Right renal pelvis (tissue), 4 donors: ENCODE data around the gene NPSR1. TPM values are rescaled to one million over a fixed set of nuclear protein-coding genes. Genes with fewer than 3 reads are reported as not detected.

Experiments
- DNase-seq, 4 donors: peaks; one replicate each; pipeline ENCODE4 v3.0.0-alpha.2; 2013; ENCODE audit warnings: low read depth in 4 of 4, low spot score in 3 of 4, missing footprints in 1 of 4
- polyA plus RNA-seq, 4 donors: library from polyadenylated mRNA; unstranded; fragments of 120-200 nt; gene quantifications; one replicate each; pipeline ENCODE4 v1.2.1, GENCODE V29; 2013; ENCODE audit not compliant: insufficient read length in 4 of 4

Gene NPSR1
- polyA plus RNA-seq, 4 donors: 0.12 TPM; not detected in 3

DNA sequence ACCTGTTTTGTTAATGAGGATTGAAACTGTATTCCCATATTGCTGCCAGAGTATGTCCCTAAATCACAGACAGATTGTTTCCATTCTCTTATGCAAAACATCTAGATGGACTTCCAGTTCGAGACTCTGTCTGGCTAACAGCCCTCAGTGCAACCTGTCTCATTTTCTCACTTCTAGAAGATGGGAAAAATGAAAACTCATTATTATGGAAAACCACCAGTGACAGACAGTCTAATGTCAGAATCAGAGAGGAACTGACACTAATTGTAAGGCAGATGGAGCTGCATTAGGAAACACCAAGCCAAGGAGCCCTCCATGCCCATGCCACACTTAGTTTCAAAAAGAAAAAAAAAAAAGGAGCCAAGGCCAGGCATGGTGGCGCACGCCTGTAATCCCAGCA lies 61.6 kb downstream of the NPSR1 start:
- DNase-seq: no peak

DNA sequence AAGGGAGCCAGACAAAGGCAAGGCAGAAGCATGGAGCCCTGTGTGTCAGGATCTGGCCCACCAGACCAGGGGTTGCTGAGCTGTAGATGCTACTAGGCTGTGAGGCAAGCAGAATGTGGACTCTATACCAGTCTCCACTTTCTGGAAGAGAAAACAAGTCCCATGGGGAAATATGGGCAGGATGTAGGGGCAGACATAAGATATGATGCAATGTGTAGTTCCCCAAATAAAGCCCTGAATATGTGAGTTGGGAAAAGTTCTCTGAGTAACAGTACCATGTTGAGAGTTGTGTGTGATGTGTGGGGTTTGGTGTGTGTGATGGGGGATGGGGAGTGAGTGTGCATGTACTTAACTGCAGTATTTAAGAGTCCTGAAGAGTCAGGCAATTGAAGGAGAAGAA lies 62.3 kb downstream of the NPSR1 start:
- DNase-seq: no peak

- DNase-seq: no peak
These were observed 65.3 kb downstream of the NPSR1 start for GRCh38 chr7:34723338-34723737.

DNA sequence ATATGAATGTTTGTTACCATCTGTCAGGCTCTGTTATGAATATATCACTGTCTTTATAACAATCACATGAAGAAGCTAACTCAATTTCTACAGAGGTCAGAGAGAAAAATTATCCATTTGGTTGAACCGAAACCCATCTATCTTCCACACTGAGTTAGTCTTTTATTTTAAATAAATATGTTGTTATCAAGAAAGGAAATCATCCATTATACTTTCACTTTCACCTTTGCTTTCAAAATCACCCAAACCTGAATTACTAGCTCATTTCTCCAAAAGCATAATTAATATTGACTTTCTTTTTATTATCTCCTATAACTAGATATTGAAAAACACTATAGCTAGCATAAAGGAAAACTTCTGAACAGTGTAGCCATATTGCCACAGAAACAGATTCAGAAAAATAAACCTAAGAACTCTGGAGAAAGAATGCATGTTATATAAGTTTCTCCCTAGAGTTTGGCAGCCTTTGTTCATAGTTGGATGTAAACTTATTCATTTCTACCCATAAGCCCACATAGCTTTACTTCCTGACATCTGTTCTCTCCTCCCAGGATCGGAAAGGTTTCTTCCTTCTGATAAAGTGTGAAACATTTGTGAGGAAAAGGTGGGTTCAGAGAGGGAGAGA lies 66.0 kb downstream of the NPSR1 start:
- DNase-seq: no peak

GRCh38 chr7:34726221-34726620 lies 68.2 kb downstream of the NPSR1 start:
- no peak for DNase-seq

- DNase-seq: no peak
These were observed 69.5 kb downstream of the NPSR1 start for GRCh38 chr7:34727464-34727995.

- no peak for DNase-seq
These were observed 70.1 kb downstream of the NPSR1 start for GRCh38 chr7:34728156-34728555.

- DNase-seq: no peak
These were observed 76.8 kb downstream of the NPSR1 start for GRCh38 chr7:34734771-34735170.

DNA sequence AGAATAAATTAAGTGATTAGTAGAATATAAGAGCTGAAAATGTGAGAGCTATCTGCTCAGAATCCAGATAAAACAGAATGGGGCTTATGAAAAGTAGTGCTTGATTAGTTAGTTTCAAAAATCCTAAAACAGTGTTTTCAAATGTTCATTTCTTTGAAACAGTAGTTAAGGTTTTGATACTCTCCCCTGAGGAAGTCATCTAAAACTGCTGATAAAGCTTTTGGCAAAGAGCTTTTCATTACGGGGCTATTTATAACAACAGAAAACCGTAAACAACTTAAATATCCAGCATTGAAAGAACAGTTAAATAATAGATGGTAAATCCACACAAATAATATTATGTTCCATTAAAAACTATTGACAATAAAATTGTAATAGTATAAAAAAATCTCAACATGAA lies 77.5 kb downstream of the NPSR1 start:
- DNase-seq: no peak

- no peak for DNase-seq
These were observed 81.8 kb downstream of the NPSR1 start for GRCh38 chr7:34739651-34740300.

DNA sequence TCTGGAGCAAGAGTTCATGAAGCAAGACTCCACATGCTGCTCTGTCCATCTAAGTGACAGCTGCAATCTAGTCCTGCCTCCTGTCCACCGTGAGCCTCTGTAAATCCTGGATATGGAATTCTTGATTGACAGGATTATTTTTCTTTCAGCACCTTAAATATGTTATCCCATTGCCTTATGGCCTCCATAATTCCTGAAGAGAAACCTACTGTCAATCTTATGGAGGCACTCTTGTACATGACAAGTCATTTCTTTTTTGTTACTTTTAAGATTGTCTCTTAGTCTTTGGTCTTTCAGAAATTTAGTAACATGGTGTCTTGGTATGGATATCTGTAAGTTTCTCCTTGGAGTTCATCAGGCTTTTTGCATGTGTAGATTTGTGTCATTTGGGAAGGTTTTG lies 82.8 kb downstream of the NPSR1 start:
- no peak for DNase-seq

GRCh38 chr7:34747176-34747781 lies 89.3 kb downstream of the NPSR1 start:
- no peak for DNase-seq

DNA sequence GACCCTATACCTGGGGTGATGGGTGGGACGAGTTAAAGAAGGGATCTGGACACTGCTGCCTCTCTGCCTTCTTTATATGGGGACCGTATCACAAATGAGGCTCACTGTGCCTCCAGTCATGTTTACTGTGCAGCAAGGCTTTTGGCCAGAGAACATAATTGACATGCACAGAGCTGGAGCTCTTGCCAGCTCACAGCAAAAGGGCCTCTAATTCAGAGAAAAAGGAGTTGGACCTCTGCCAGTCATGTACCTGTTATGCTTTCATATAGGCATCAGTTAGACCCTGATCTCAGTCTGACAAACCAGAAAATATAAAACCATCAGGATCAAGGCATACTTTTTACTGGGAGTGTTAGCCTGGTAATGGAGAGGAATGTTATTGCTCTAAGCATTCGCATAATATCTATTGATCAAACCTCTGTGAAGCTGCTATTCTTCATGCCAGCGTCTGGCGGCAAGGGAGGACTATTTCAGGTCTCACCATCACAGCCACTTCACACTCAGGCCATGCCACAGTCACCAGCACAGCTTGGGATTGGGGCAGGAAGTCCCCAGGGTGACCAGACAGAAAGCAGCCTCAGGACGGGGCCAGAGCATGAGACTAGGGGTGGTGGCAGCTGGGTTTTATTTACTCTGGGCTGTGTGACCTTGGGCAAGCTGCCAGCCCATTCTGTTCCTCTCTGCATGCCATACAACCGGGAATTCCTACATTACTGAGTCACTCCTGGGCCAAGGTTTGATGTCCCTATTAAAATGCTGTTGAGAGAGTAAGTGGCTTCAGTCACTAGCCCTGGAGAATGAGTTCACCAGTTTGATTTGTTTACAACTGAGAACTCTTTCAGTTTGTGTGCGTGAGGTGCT lies 90.1 kb downstream of the NPSR1 start:
- DNase-seq: no peak

DNA sequence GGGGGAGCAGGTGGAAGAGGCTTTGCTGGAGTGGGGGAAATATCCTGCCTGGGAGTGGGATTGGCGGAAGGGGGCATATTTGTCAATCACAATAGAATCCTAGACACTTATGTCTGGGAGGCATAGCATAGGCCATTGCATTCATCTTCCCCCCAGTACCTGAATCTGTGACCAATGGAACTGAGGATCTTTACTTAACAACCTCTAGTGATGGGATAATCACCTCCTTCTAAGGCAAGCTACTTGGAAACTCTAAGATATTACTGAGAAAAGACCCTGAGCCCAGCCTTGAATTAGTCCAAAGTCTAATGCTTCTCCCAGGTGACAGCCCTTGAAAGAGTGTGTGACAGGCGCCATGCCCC lies 90.7 kb downstream of the NPSR1 start:
- no peak for DNase-seq

DNA sequence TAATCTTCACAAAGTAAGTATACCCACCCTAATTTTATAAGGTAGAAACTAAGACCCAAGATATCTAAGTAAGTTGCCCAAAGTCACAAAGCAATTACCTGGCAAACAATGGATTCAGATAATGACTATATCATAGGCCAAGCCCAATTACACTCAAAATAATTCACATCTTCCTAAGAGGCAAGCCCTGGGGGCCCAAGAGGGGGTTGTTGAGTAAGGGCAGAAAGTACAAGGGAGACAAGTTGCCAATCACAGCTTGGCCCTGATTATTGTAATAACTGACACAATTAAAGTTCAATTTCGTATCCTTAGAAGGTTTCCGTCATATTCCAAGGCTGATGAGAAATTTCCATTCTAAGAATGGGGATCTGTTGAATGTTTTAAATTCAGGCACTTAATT lies 91.4 kb downstream of the NPSR1 start:
- no peak for DNase-seq

DNA sequence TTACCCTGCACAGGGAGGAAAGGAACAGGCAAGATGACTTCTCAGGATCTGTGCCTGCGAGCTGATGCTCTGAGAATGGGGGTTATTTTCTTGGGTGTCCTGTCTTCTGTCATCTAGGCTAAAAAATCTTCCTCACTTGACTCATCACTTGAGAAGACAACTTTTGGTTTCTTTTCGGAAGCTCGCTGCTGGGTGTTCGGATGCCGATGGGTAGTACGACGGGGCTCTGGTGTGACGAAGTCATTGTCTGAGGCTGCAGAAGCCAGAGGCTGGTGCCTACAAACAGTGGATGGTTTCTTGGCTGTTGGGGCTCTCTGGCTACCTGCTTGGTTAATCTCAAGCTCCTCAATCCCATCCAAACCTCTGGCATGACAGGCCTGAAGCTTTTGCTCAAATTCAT lies 92.2 kb downstream of the NPSR1 start:
- DNase-seq: no peak

DNA sequence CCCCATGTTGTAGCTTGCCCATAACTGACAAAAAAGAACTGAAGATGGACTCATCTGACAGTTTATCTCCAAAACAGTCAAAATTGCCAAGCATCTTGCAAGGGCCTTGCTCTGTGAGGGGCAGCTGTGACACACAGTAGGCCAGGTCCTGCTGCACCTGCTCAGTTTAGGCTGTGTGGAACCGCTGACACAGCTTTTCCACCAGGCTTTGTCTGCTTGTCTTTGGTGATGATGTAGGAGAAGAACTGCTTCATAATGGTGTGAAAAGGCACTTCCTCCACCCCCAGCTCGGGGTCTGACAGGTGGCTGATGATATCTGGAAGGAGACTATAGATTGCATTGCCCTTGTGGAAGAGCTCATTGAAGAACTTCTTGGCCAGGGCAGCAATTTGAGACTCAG lies 92.6 kb downstream of the NPSR1 start:
- no peak for DNase-seq

DNA sequence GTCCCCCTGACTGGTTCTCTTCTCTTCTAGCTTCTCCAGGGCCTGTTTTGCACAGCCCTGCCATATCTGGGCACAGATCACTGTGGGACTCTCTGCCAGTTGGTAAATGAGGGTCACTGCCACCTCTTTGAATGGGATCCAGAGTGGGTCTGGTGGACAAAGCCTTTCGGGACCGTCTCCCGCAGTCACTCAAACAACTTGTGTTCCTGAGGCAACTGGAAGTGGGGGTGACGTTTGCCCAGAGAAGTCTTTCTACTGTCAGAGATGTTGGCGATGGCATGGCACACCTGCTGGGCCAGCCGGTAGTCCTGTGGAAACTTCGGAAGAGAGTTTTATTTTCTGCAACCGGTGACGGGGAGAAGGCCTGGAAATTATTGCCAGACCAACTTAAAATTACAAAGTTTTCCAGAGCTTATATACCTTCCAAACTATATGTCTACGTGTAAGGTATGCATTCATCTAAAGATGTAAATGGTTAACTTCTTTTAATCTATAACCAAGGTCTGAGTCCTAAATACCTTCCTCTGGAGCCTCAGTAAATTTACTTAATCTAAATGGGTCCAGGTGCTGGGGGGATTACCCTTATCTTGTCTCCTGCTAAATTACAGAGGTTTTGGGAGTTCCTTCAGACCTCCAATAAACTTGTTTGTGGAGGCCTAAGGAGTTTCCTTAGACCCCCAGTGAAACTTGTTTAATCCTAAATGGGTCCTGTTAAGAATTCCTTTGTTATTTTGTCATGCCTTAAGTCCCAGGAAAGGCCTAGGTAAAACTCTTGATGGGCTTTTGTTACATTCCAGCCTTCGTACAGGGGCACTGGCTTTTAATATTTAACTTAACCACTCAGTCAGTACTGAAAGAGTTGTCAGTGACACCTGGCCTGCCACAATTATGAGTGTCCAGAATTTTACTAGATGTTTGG lies 94.0 kb downstream of the NPSR1 start:
- DNase-seq: no peak

GRCh38 chr7:34752929-34753328 lies 94.9 kb downstream of the NPSR1 start:
- no peak for DNase-seq

GRCh38 chr7:34755008-34755407 lies 97.0 kb downstream of the NPSR1 start:
- DNase-seq: no peak
